Left renal pelvis (tissue), 4 donors: Measurements from ENCODE around the gene PARP4. TPM values are rescaled to one million over a fixed set of nuclear protein-coding genes. Genes with fewer than 3 reads are reported as not detected.
"Not testable (repeated sequence)": the region's sequence is repeated elsewhere in the genome, so short reads cannot be mapped to it uniquely, and the experiment has no call there.

Source experiments
- DNase-seq, 4 donors: peaks; one replicate each; pipeline ENCODE4 v3.0.0-alpha.2; 2013; ENCODE audit warnings: low read depth in 4 of 4, low spot score in 3 of 4
- polyA plus RNA-seq, 4 donors: library from polyadenylated mRNA; unstranded; fragments of 120-200 nt; gene quantifications; one replicate each; pipeline ENCODE4 v1.2.1, GENCODE V29; 2013; ENCODE audit not compliant: insufficient read length in 4 of 4

PARP4 gene
- polyA plus RNA-seq, 4 donors = 38.4 to 53.0 (median 47.2) TPM

GRCh38 chr13:24380881-24381280, 131.7 kb downstream of the PARP4 start:
- not testable (repeated sequence) for DNase-seq

DNA sequence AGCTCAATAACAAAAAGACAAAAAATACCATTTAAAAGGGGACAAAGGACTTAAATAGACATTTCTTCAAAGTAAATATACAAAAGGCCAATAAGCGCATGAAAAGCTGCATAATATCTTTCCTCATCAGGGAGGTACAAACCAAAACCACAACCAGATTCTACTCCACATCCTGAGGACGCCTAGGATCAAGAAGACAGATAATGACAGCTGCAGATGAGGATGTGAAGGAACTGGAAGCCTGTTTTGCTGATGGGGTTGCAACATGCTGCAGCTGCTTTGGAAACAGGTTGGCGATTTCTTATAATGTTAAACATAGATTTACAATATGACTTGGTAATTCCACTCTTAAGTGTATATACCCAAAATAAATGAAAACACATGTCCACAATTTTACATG, 132.4 kb downstream of the PARP4 start:
- DNase-seq = not testable (repeated sequence)

- DNase-seq = not testable (repeated sequence)
These were observed 141.3 kb downstream of the PARP4 start for GRCh38 chr13:24371273-24371672.

Other genes starting within 250 kb of the PARP4 start
- gene C1QTNF9, start 203.2 kb downstream of the PARP4 start, polyA plus RNA-seq = 1 to 10 TPM in 1 of 4 donors, under 1 TPM in 3; 0.14 to 1.1 (median 0.44) TPM
- 10 to 100 TPM in 3 of 4 donors, under 1 TPM in 1; 0.22 to 32.6 (median 15.6) TPM for gene ATP12A, start 167.6 kb upstream of the PARP4 start, polyA plus RNA-seq